Osteocyte (in vitro differentiated cells): ENCODE data around the gene SUPT4H1. TPM values are rescaled to one million over a fixed set of nuclear protein-coding genes. Genes with fewer than 3 reads are reported as not detected.

Experiments
- DNase-seq: peaks from one replicate; pipeline ENCODE4 v3.0.0; 2021; ENCODE audit warnings: mixed read lengths; ENCODE audit not compliant: unreplicated experiment; ENCODE audit errors: extremely low spot score
- H3K27ac Mint-ChIP-seq: one replicate; pipeline ENCODE4 v1.8.0; 2021; ENCODE audit warnings: mild to moderate bottlenecking, mixed read lengths; ENCODE audit not compliant: unreplicated experiment
- H3K27me3 Mint-ChIP-seq: one replicate; pipeline ENCODE4 v1.8.0; 2021; ENCODE audit warnings: mixed read lengths; ENCODE audit not compliant: unreplicated experiment
- H3K36me3 Mint-ChIP-seq: one replicate; pipeline ENCODE4 v1.8.0; 2021; ENCODE audit warnings: mixed read lengths; ENCODE audit not compliant: unreplicated experiment
- H3K4me1 Mint-ChIP-seq: one replicate; pipeline ENCODE4 v1.8.0; 2021; ENCODE audit warnings: mixed read lengths; ENCODE audit not compliant: unreplicated experiment
- H3K4me3 Mint-ChIP-seq: one replicate; pipeline ENCODE4 v1.8.0; 2021; ENCODE audit warnings: mild to moderate bottlenecking, moderate library complexity, mixed read lengths; ENCODE audit not compliant: unreplicated experiment
- H3K9me3 Mint-ChIP-seq: one replicate; pipeline ENCODE4 v1.8.0; 2021; ENCODE audit warnings: mixed read lengths; ENCODE audit not compliant: unreplicated experiment
- total RNA-seq: library from RNA; stranded (reverse); gene quantifications from 2 replicates; pipeline ENCODE4 v1.2.1, GENCODE V29; 2021
- TF ChIP-seq, protein P1 (sequence below): fragments of 200-600 bp; sonication (generic); IDR thresholded peaks from 2 replicates; pipeline ENCODE4 v1.5.0; 2021; ENCODE audit warnings: antibody characterized with exemption, mild to moderate bottlenecking, moderate library complexity

The SUPT4H1 gene
- total RNA-seq, 1 donor from 2014 or later = 77.0 TPM

DNA sequence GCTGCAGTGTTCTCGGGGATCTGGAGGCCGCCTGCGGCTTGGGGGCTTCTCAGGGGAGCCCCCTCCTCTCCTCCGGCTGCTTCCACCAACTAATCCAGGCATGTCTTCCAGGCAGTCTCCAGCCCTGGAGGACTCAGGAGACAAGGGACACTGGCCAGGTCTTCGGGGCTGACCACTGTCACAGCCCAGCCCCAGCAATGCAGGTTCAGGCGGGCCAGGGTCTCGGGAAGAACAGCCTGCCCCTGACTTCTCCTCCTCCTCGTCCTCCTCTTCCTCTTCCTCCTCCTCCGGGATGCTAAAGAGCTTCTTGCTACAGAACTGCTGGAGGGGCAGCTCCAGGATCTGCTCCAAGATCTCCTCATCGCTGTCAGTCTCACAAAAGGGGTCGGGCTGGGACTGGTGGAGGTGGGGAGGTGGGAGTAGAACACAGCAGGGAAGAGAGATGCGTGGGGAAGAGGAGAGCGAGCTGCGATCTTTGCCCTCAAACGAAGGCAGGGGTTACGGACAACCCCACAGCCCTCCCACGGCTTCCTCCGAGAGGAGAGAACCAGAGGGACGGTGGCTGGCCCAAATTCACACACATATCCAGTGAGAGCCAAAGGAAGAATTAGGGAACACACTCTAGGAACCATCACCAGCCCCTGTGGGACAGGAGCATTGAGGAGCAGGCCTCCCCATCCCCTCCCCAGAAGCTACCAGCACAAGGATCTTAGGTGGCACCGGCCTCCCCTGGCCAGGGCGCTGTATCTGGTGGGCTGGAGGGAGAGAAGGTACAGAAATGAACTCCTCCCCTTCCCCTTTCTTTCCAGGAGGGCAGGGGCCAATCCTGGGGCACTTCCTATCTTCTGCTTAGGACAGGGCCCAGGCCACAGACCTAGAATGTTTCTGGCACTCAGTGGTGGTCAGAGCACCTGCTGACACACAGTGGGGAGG is 42.8 kb downstream of the SUPT4H1 start:
- peaks cover 14% of the 10 kb centered on the region for H3K27me3 Mint-ChIP-seq
- TF ChIP-seq, protein P1, sequence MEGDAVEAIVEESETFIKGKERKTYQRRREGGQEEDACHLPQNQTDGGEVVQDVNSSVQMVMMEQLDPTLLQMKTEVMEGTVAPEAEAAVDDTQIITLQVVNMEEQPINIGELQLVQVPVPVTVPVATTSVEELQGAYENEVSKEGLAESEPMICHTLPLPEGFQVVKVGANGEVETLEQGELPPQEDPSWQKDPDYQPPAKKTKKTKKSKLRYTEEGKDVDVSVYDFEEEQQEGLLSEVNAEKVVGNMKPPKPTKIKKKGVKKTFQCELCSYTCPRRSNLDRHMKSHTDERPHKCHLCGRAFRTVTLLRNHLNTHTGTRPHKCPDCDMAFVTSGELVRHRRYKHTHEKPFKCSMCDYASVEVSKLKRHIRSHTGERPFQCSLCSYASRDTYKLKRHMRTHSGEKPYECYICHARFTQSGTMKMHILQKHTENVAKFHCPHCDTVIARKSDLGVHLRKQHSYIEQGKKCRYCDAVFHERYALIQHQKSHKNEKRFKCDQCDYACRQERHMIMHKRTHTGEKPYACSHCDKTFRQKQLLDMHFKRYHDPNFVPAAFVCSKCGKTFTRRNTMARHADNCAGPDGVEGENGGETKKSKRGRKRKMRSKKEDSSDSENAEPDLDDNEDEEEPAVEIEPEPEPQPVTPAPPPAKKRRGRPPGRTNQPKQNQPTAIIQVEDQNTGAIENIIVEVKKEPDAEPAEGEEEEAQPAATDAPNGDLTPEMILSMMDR = no peak
- H3K36me3 Mint-ChIP-seq = no peaks in the 10 kb centered on the region
- peak; percentile 76 for DNase-seq
- H3K9me3 Mint-ChIP-seq = no peaks in the 10 kb centered on the region
- no peaks in the 10 kb centered on the region for H3K4me1 Mint-ChIP-seq
- H3K27ac Mint-ChIP-seq = no peak overlapping the region
- H3K4me3 Mint-ChIP-seq = no peak overlapping the region

DNA sequence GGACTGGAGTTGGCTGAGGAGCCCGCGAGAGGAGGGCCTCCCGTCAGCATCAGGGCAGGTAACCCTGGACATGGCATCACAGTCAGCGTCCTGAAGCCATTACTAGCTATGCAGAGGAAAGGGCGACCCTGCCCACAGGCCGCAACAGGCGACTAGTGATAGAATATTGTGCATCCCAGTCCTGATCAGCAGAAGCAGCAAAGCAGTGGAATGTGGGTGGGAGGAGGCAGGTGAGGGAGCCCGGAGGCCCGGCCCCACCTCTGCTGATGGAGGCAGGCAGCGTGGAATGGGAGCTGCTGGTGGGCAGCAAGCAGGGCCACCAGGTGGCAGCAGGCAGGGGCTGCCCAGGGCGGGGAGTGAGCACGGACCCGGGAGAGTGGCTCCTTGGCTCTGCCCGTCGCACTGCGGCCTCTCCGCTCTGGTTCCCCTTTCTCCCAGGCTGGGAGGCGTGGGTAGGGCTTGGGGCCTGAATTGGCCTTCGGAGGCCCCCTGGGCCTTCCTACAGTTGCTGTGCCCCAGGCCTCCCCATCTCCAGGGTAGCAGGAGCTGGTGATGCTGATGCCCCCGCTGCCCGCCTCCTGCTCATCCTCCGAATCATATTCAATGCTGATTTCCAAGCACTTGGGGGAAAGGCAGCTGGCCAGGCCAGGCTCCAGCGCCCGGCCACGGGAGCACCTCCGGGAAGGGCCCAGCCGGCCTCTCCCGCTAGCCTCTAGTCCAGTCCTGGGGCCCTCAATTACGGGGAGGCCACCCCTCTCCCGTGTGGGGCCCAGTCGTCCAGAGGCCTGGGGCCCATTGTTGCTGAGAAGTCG is 43.6 kb downstream of the SUPT4H1 start:
- peaks cover 9% of the 10 kb centered on the region for H3K27me3 Mint-ChIP-seq
- H3K4me1 Mint-ChIP-seq = no peaks in the 10 kb centered on the region
- TF ChIP-seq, protein P1 = peak; percentile 16
- H3K9me3 Mint-ChIP-seq = no peaks in the 10 kb centered on the region
- H3K4me3 Mint-ChIP-seq = no peak overlapping the region
- no peak overlapping the region for H3K27ac Mint-ChIP-seq
- H3K36me3 Mint-ChIP-seq = no peaks in the 10 kb centered on the region
- peak; percentile 81 for DNase-seq

GRCh38 chr17:58307468-58308172 is 44.4 kb downstream of the SUPT4H1 start:
- DNase-seq = peak; percentile 83
- Mint-ChIP-seq H3K4me1 (no peaks in the 10 kb centered on the region), H3K27me3 (peaks cover 5% of the 10 kb centered on the region), H3K9me3 (no peaks in the 10 kb centered on the region), H3K27ac (no peak overlapping the region), H3K4me3 (no peak overlapping the region), H3K36me3 (no peaks in the 10 kb centered on the region)
- TF ChIP-seq, protein P1 = no peak

DNA sequence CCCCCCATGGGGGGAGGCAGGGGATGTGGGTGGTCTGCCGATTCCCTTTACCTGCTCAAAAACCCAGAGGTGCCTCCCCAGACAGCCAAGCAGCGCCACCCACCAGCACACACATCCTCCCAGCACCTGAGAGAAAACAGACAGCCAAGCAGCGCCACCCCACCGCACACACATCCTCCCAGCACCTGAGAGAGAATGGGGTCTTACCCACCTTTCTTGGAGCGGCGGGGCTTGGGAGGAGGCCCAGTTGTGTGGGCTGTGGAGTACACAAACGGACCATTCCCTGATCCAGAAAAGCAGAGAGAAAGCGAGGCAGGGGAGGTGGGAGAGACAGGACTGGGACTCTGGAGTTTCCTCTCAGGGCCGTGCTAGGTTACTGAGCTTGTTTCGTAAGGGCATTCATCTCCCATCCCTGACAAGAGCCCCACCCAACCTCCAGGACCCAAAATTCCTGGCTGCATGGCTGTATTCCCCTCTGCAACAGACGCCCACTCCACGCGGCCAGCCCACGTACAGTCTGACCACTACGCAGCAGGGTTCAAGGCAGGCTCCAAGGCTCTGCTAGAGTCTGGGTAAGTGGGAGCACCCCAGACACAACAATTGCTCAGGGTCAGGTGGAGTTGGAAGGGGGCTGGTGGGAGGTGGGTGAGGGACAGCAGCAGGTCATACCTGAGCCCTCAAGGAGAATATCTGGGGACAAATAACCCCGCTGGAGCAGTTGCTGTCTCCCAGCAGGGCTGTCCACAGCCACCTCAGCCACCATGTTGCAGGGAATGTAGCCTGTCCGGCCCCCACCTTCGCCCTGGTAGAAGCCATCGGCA is 45.7 kb downstream of the SUPT4H1 start:
- H3K27ac Mint-ChIP-seq = no peak overlapping the region
- H3K9me3 Mint-ChIP-seq = no peaks in the 10 kb centered on the region
- peak; percentile 69 for DNase-seq
- H3K27me3 Mint-ChIP-seq = peaks cover 3% of the 10 kb centered on the region
- no peak overlapping the region for H3K4me3 Mint-ChIP-seq
- no peaks in the 10 kb centered on the region for H3K4me1 Mint-ChIP-seq
- H3K36me3 Mint-ChIP-seq = no peaks in the 10 kb centered on the region
- TF ChIP-seq, protein P1 = no peak
